CD8-positive, alpha-beta memory T cell (primary cell): ENCODE data around the gene NBR1. TPM values are rescaled to one million over a fixed set of nuclear protein-coding genes. Genes with fewer than 3 reads are reported as not detected.
"Not testable (repeated sequence)": the region's sequence is repeated elsewhere in the genome, so short reads cannot be mapped to it uniquely, and the experiment has no call there.

Experiments used
- CTCF ChIA-PET: fragments of 350-600 bp; sonication (Branson Sonifier 250); formaldehyde crosslinking; loops from one replicate; lab custom pipeline; 2021; ENCODE audit warnings: antibody characterized with exemption; lab: Charles Lee
- POLR2A ChIA-PET: fragments of 350-600 bp; sonication (Branson Sonifier 250); formaldehyde crosslinking; loops from one replicate; lab custom pipeline; 2021; ENCODE audit warnings: antibody characterized with exemption; lab: Charles Lee
- DNase-seq, 5 donors: peaks; one replicate each; pipeline versions ENCODE4 v3.0.0 to v3.0.0-alpha.2; 2020 to 2022; ENCODE audit warnings: mixed read lengths in 1 of 5
- H3K27ac ChIP-seq: one replicate; pipeline ENCODE4 v1.7.0; 2013; ENCODE audit warnings: low read depth, mild to moderate bottlenecking, low read length, moderate library complexity
- H3K27me3 ChIP-seq: 2 replicates; pipeline ENCODE4 v1.7.0; 2013; ENCODE audit warnings: low read length, mild to moderate bottlenecking; ENCODE audit not compliant: insufficient read depth, poor library complexity, severe bottlenecking
- H3K36me3 ChIP-seq: 2 replicates; pipeline ENCODE4 v1.7.0; 2013; ENCODE audit warnings: mild to moderate bottlenecking, low read length, moderate library complexity; ENCODE audit not compliant: insufficient read depth
- H3K4me1 ChIP-seq: 2 replicates; pipeline ENCODE4 v1.7.0; 2013; ENCODE audit warnings: mild to moderate bottlenecking, low read length, moderate library complexity; ENCODE audit not compliant: insufficient read depth
- H3K4me3 ChIP-seq: 2 replicates; pipeline ENCODE4 v1.7.0; 2013; ENCODE audit warnings: mild to moderate bottlenecking, low read length
- H3K9me3 ChIP-seq: 2 replicates; pipeline ENCODE4 v1.7.0; 2013; ENCODE audit warnings: mild to moderate bottlenecking, low read length
- H3K27ac Mint-ChIP-seq, 8 donors: one replicate each; pipeline ENCODE4 v1.8.0; 2020 to 2021; ENCODE audit warnings: mixed read lengths in 8 of 8, mild to moderate bottlenecking in 6 of 8, inconsistent platforms in 3 of 8, moderate library complexity in 3 of 8
- H3K27me3 Mint-ChIP-seq, 2 donors: one replicate each; pipeline ENCODE4 v1.8.0; 2020 to 2021; ENCODE audit warnings: mixed read lengths in 2 of 2, mild to moderate bottlenecking in 1 of 2, moderate library complexity in 1 of 2
- H3K36me3 Mint-ChIP-seq, 3 donors: one replicate each; pipeline ENCODE4 v1.8.0; 2020 to 2021; ENCODE audit warnings: mixed read lengths in 3 of 3, inconsistent platforms in 1 of 3, mild to moderate bottlenecking in 1 of 3
- H3K4me1 Mint-ChIP-seq, 3 donors: one replicate each; pipeline ENCODE4 v1.8.0; 2020 to 2021; ENCODE audit warnings: mixed read lengths in 3 of 3, inconsistent platforms in 1 of 3, mild to moderate bottlenecking in 1 of 3
- H3K4me3 Mint-ChIP-seq, 7 donors: one replicate each; pipeline ENCODE4 v1.8.0; 2020 to 2021; ENCODE audit warnings: mixed read lengths in 7 of 7, mild to moderate bottlenecking in 6 of 7, moderate library complexity in 4 of 7, inconsistent platforms in 2 of 7
- H3K9me3 Mint-ChIP-seq, 5 donors: one replicate each; pipeline ENCODE4 v1.8.0; 2020 to 2022; ENCODE audit warnings: mixed read lengths in 5 of 5, mild to moderate bottlenecking in 3 of 5, moderate library complexity in 2 of 5, inconsistent platforms in 1 of 5
- polyA plus RNA-seq: library from polyadenylated mRNA; unstranded; fragments of 300-500 nt; fragmentation: Illumina TruSeq; gene quantifications from one replicate; pipeline ENCODE4 v1.2.3, GENCODE V29; 2021
- total RNA-seq, 2 experiments: library from RNA; stranded (reverse); gene quantifications; one replicate each; pipeline ENCODE4 v1.2.3, GENCODE V29; 2021

NBR1 gene
- total and polyA plus RNA-seq, 3 experiments from 2014 or later: 42.6 to 81.4 (median 44.3) TPM

GRCh38 chr17:43142153-43142552 is 28.9 kb upstream of the NBR1 start:
- Histone ChIP-seq H3K4me3 (no peak overlapping the region), H3K9me3 (no peaks in the 10 kb centered on the region), H3K36me3 (no peaks in the 10 kb centered on the region), H3K4me1 (no peaks in the 10 kb centered on the region), H3K27me3 (no peaks in the 10 kb centered on the region), H3K27ac (no peak overlapping the region)
- H3K4me1 Mint-ChIP-seq: no peaks in the 10 kb centered on the region
- peaks cover 0 to 19% (median 4%) of the 10 kb centered on the region in 3 donors for H3K36me3 Mint-ChIP-seq
- H3K4me3 Mint-ChIP-seq: no peak overlapping the region
- no peaks in the 10 kb centered on the region for H3K9me3 Mint-ChIP-seq
- H3K27me3 Mint-ChIP-seq: no peaks in the 10 kb centered on the region
- POLR2A ChIA-PET: no interaction called here
- no peak for DNase-seq
- CTCF ChIA-PET: no interaction called here
- peak overlapping the region in 1 of 8 donors; percentile 81 for H3K27ac Mint-ChIP-seq

DNA sequence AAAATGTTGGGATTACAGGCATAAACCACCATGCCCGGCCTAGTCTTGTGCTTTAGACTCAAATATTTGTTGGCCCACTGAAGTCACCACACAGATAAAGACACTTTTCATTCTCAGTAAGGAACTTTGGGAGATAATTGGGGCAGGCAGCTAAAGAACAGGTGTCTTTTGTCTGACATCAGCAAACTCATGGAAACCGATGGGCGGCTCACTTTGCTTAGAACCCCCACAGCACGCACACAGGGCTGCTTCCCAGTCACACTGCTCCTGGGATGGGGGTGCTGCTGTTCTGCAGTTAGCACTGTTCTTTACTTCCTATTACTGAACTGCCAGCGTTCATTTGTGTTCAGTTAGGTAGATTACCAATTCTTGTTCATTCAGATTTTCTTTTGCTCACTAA is 27.8 kb upstream of the NBR1 start:
- Mint-ChIP-seq H3K4me1 (no peaks in the 10 kb centered on the region), H3K9me3 (no peaks in the 10 kb centered on the region), H3K27me3 (peaks cover 0 to 1% of the 10 kb centered on the region in 2 donors), H3K36me3 (peaks cover 0 to 19% (median 4%) of the 10 kb centered on the region in 3 donors), H3K4me3 (no peak overlapping the region), H3K27ac (no peak overlapping the region)
- Histone ChIP-seq H3K27ac (no peak overlapping the region), H3K27me3 (no peaks in the 10 kb centered on the region), H3K4me3 (no peak overlapping the region), H3K4me1 (no peaks in the 10 kb centered on the region), H3K36me3 (no peaks in the 10 kb centered on the region), H3K9me3 (no peaks in the 10 kb centered on the region)
- POLR2A ChIA-PET: no interaction called here
- no peak for DNase-seq
- CTCF ChIA-PET: no interaction called here

GRCh38 chr17:43146649-43147048 is 24.4 kb upstream of the NBR1 start:
- no peaks in the 10 kb centered on the region for H3K9me3 Mint-ChIP-seq
- H3K9me3 ChIP-seq: no peaks in the 10 kb centered on the region
- H3K4me3 Mint-ChIP-seq: no peak overlapping the region

GRCh38 chr17:43151880-43152456 is 19.0 kb upstream of the NBR1 start:
- Histone ChIP-seq H3K4me1 (no peaks in the 10 kb centered on the region), H3K27me3 (no peaks in the 10 kb centered on the region), H3K36me3 (no peaks in the 10 kb centered on the region), H3K4me3 (no peak overlapping the region), H3K9me3 (no peaks in the 10 kb centered on the region), H3K27ac (no peak overlapping the region)
- ChIA-PET POLR2A (no interaction called here), CTCF (no interaction called here)
- Mint-ChIP-seq H3K4me3 (no peak overlapping the region), H3K27ac (no peak overlapping the region), H3K9me3 (peaks cover 0 to 5% (median 0%) of the 10 kb centered on the region in 5 donors), H3K27me3 (peaks cover 0 to 3% of the 10 kb centered on the region in 2 donors), H3K36me3 (peaks cover 5 to 18% (median 8%) of the 10 kb centered on the region in 3 donors), H3K4me1 (no peaks in the 10 kb centered on the region)
- DNase-seq: no peak

More at GRCh38 chr17:43146649-43147048, 24.4 kb upstream of the NBR1 start:
- POLR2A ChIA-PET: no interaction called here
- Mint-ChIP-seq H3K4me1 (no peaks in the 10 kb centered on the region), H3K27me3 (peaks cover 0 to 3% of the 10 kb centered on the region in 2 donors), H3K27ac (no peak overlapping the region), H3K36me3 (peaks cover 0 to 17% (median 4%) of the 10 kb centered on the region in 3 donors)
- CTCF ChIA-PET: no interaction called here
- no peak overlapping the region for H3K27ac ChIP-seq
- no peaks in the 10 kb centered on the region for H3K36me3 ChIP-seq
- H3K4me3 ChIP-seq: no peak overlapping the region
- DNase-seq: no peak
- H3K4me1 ChIP-seq: no peaks in the 10 kb centered on the region
- no peaks in the 10 kb centered on the region for H3K27me3 ChIP-seq

- CTCF ChIA-PET, H3K36me3 ChIP-seq: not testable (repeated sequence)
Observed at GRCh38 chr17:43153197-43153835, 17.7 kb upstream of the NBR1 start.

DNA sequence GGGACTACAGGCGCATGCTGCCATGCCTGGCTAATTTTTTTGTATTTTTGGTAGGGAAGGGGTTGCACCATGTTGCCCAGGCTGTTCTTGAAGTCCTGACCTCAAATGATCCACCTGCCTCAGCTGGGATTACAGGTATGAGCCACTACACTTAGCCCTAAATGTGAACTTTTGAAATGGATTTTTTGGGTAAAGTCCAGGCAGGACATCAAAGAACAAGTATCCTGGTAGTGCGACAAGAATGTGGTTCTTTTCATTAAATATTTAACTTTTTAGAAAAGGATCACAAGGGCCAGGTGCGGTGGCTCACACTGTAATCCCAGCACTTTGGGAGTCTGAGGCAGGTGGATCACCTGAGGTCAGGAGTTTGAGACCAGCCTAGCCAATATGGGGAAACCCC is 15.3 kb upstream of the NBR1 start:
- Mint-ChIP-seq H3K36me3 (peaks cover 7 to 20% (median 8%) of the 10 kb centered on the region in 3 donors), H3K4me1 (no peaks in the 10 kb centered on the region), H3K9me3 (peaks cover 0 to 5% (median 0%) of the 10 kb centered on the region in 5 donors), H3K27me3 (no peaks in the 10 kb centered on the region), H3K4me3 (no peak overlapping the region), H3K27ac (no peak overlapping the region)
- Histone ChIP-seq H3K27me3 (no peaks in the 10 kb centered on the region), H3K27ac (no peak overlapping the region), H3K4me1 (no peaks in the 10 kb centered on the region), H3K36me3 (no peaks in the 10 kb centered on the region), H3K9me3 (no peaks in the 10 kb centered on the region), H3K4me3 (no peak overlapping the region)
- CTCF ChIA-PET: no interaction called here
- POLR2A ChIA-PET: no interaction called here
- no peak for DNase-seq

More at GRCh38 chr17:43153197-43153835, 17.7 kb upstream of the NBR1 start:
- not testable (repeated sequence) for H3K9me3 Mint-ChIP-seq, H3K27me3 ChIP-seq, H3K4me1 Mint-ChIP-seq, H3K27ac ChIP-seq, H3K27ac Mint-ChIP-seq, H3K4me1 ChIP-seq, H3K4me3 ChIP-seq, H3K27me3 Mint-ChIP-seq, H3K9me3 ChIP-seq, H3K4me3 Mint-ChIP-seq, DNase-seq
- POLR2A ChIA-PET: interaction anchor here (0.6 to 1.0 kb wide), 2 partner anchors 8 to 129 kb away, joined by 3 to 6 read pairs; partner anchors contain the start of gene RND2
- peaks cover 7 to 18% (median 8%) of the 10 kb centered on the region in 3 donors for H3K36me3 Mint-ChIP-seq

DNA sequence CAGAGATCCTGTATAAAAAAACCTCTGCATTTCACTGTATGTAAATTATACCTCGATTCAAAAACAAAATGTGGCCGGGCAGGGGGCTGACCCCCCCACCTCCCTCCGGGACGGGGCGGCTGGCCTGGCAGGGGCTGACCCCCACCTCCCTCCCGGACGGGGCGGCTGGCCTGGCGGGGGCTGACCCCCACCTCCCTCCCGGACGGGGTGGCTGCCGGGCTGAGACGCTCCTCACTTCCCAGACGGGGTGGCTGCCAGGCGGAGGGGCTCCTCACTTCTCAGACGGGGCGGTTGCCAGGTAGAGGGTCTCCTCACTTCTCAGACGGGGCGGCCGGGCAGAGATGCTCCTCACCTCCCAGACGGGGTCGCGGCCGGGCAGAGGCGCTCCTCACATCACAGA is 11.8 kb upstream of the NBR1 start:
- POLR2A ChIA-PET, H3K27me3 ChIP-seq, H3K27me3 Mint-ChIP-seq, H3K4me1 ChIP-seq, H3K4me3 Mint-ChIP-seq, H3K27ac ChIP-seq, H3K4me1 Mint-ChIP-seq, H3K4me3 ChIP-seq, H3K9me3 ChIP-seq, H3K36me3 ChIP-seq, DNase-seq, CTCF ChIA-PET, H3K9me3 Mint-ChIP-seq: not testable (repeated sequence)
- Mint-ChIP-seq H3K27ac (peak overlapping the region in 1 of 8 donors; percentile 58), H3K36me3 (peaks cover 0 to 22% (median 3%) of the 10 kb centered on the region in 3 donors)

GRCh38 chr17:43159957-43160356 is 11.1 kb upstream of the NBR1 start:
- H3K36me3 Mint-ChIP-seq: peaks cover 0 to 24% (median 4%) of the 10 kb centered on the region in 3 donors
- DNase-seq, H3K4me1 ChIP-seq, H3K27me3 ChIP-seq, H3K9me3 ChIP-seq, H3K4me3 Mint-ChIP-seq, H3K27ac ChIP-seq, POLR2A ChIA-PET, H3K27me3 Mint-ChIP-seq, CTCF ChIA-PET, H3K36me3 ChIP-seq, H3K9me3 Mint-ChIP-seq, H3K4me1 Mint-ChIP-seq, H3K27ac Mint-ChIP-seq, H3K4me3 ChIP-seq: not testable (repeated sequence)
